ENCODE measurements around the gene MAP3K9.

DNA sequence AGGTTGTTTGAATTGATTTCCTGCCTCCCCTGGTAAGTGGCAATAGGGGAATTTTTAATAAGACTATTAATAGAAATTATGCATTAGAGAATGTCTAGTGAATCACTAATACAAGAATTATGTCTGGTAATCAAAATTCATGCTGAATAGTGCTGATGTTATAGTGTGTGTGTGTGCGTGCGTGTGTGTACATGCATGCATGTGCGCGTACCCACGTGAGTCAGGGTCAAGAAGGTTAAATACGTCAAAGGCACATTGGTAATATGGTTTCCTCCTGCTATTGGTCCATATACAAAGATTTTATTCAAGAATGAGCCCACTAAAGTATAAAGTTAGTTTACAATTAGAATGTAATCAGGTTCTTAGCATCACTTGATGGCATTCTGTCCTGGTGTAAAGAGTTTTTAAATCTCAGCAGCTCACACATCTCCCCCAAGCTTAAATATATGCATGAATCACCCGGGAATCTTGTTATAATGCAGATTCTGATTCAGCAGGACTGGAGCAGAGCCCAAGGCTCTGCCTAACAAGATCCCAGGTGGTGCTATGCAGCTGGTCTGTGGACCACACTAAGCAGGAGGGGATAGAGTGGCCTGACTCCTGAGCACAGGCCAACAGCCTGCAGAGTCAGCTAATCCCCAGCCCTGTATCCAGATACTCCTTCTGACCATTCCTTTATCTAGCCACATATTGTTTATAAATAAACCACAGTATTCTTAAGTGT lies 123.7 kb downstream of the MAP3K9 start:
- TF ChIP-seq, protein P1, sequence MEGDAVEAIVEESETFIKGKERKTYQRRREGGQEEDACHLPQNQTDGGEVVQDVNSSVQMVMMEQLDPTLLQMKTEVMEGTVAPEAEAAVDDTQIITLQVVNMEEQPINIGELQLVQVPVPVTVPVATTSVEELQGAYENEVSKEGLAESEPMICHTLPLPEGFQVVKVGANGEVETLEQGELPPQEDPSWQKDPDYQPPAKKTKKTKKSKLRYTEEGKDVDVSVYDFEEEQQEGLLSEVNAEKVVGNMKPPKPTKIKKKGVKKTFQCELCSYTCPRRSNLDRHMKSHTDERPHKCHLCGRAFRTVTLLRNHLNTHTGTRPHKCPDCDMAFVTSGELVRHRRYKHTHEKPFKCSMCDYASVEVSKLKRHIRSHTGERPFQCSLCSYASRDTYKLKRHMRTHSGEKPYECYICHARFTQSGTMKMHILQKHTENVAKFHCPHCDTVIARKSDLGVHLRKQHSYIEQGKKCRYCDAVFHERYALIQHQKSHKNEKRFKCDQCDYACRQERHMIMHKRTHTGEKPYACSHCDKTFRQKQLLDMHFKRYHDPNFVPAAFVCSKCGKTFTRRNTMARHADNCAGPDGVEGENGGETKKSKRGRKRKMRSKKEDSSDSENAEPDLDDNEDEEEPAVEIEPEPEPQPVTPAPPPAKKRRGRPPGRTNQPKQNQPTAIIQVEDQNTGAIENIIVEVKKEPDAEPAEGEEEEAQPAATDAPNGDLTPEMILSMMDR (IDR thresholded peaks at IDR 0.05), result no peak
- TF ChIP-seq POLR2A (IDR thresholded peaks at IDR 0.05), result no peak
